Natural killer cell (primary cell): ENCODE results near the gene CLRN3. TPM values are rescaled to one million over a fixed set of nuclear protein-coding genes. Genes with fewer than 3 reads are reported as not detected.
A peak's percentile ranks its signal among the peaks of the same experiment; 100 is the strongest.

Experiments
- ATAC-seq, 3 donors: fragments of 150-1000 bp in 2 of 3; fragments of 200-7000 bp in 1 of 3; cut with Tn5 transposase; 1 replicate in 1 of 3; 2 replicates in 2 of 3; pipeline ENCODE4 v1.10.0; 2021; ENCODE audit warnings: mild to moderate bottlenecking in 2 of 3, moderate library complexity in 2 of 3
- DNase-seq, 2 donors: peaks; one replicate each; pipeline versions ENCODE4 v3.0.0 to v3.0.0-alpha.2; 2013 to 2021; ENCODE audit warnings: mixed read lengths in 1 of 2
- H3K27ac ChIP-seq: one replicate; pipeline ENCODE4 v1.5.1; 2013; ENCODE audit warnings: mild to moderate bottlenecking, low read length
- H3K27me3 ChIP-seq: one replicate; pipeline ENCODE4 v1.6.1; 2013; ENCODE audit warnings: low read length; ENCODE audit not compliant: control insufficient read depth, insufficient read depth
- H3K36me3 ChIP-seq: one replicate; pipeline ENCODE4 v1.6.1; 2013; ENCODE audit warnings: low read length; ENCODE audit not compliant: control insufficient read depth, insufficient read depth
- H3K4me1 ChIP-seq: one replicate; pipeline ENCODE4 v1.6.1; 2013; ENCODE audit warnings: low read length; ENCODE audit not compliant: control insufficient read depth, insufficient read depth
- H3K4me3 ChIP-seq: one replicate; pipeline ENCODE4 v1.5.1; 2013; ENCODE audit warnings: low read length
- H3K9me3 ChIP-seq: one replicate; pipeline ENCODE4 v1.6.1; 2013; ENCODE audit warnings: low read length; ENCODE audit not compliant: control insufficient read depth, insufficient read depth
- H3K27ac Mint-ChIP-seq, 2 donors: one replicate each; pipeline ENCODE4 v1.8.0; 2022; ENCODE audit warnings: mild to moderate bottlenecking in 2 of 2, mixed read lengths in 2 of 2, moderate library complexity in 1 of 2
- H3K27me3 Mint-ChIP-seq, 2 donors: one replicate each; pipeline ENCODE4 v1.8.0; 2022; ENCODE audit warnings: low read depth in 2 of 2, mixed read lengths in 2 of 2
- H3K36me3 Mint-ChIP-seq: one replicate; pipeline ENCODE4 v1.8.0; 2022; ENCODE audit warnings: mixed read lengths
- H3K4me1 Mint-ChIP-seq, 2 donors: one replicate each; pipeline ENCODE4 v1.8.0; 2022; ENCODE audit warnings: mixed read lengths in 2 of 2
- H3K4me3 Mint-ChIP-seq: one replicate; pipeline ENCODE4 v1.8.0; 2022; ENCODE audit warnings: mild to moderate bottlenecking, moderate library complexity, mixed read lengths
- H3K9me3 Mint-ChIP-seq, 2 donors: one replicate each; pipeline ENCODE4 v1.8.0; 2022; ENCODE audit warnings: mixed read lengths in 2 of 2
- CTCF ChIP-seq: fragments of 200-600 bp; IDR thresholded peaks from one replicate; pipeline ENCODE4 v1.8.0; 2022; ENCODE audit warnings: antibody characterized with exemption
- WGBS: methylation state at CpG from one replicate; pipeline ENCODE4 v1.1.7; 2013; ENCODE audit warnings: missing lambda C conversion rate; ENCODE audit not compliant: insufficient coverage; 5-methylcytosine and 5-hydroxymethylcytosine counted together
- intact Hi-C: fragments of 100-400 bp; cut with micrococcal nuclease; formaldehyde crosslinking; loops from one replicate; pipeline ENCODE4 v1.14.2; 2022
- total RNA-seq, 4 donors: library from RNA; stranded (reverse); fragments of 120-200 nt in 1 of 4; gene quantifications; one replicate each; pipeline versions ENCODE4 v1.2.3 to v1.2.4, GENCODE V29; 2013 to 2022

Gene CLRN3
- total RNA-seq, 3 donors from 2014 or later (not counting 1 experiment from before 2014, with no cell fraction given), result not detected

- no peak for TF ChIP-seq CTCF
- ATAC-seq (no peak), DNase-seq (no peak)
- intact Hi-C loops, result no loop called here
- Histone ChIP-seq H3K4me1 (peaks cover 10% of the 10 kb centered on the region), H3K9me3 (no peaks in the 10 kb centered on the region), H3K27ac (no peak overlapping the region), H3K27me3 (peaks cover 8% of the 10 kb centered on the region), H3K36me3 (no peaks in the 10 kb centered on the region), H3K4me3 (no peak overlapping the region)
- peaks cover 34 to 59% of the 10 kb centered on the region in 2 donors for H3K27me3 Mint-ChIP-seq
- no peaks in the 10 kb centered on the region for H3K36me3 Mint-ChIP-seq
- 88% methylated on average over 5 of the region's 5 CpGs for WGBS
- no peak overlapping the region for H3K4me3 Mint-ChIP-seq
- H3K27ac Mint-ChIP-seq, result no peak overlapping the region
- no peaks in the 10 kb centered on the region for H3K4me1 Mint-ChIP-seq
- H3K9me3 Mint-ChIP-seq, result no peaks in the 10 kb centered on the region
Measured at GRCh38 chr10:127903789-127904188, 11.0 kb upstream of the CLRN3 start.

- Mint-ChIP-seq H3K4me1 (no peaks in the 10 kb centered on the region), H3K4me3 (no peak overlapping the region), H3K27me3 (peaks cover 19 to 42% of the 10 kb centered on the region in 2 donors), H3K9me3 (no peaks in the 10 kb centered on the region), H3K36me3 (no peaks in the 10 kb centered on the region), H3K27ac (no peak overlapping the region)
- no peaks in the 10 kb centered on the region for H3K36me3 ChIP-seq
- no peak for TF ChIP-seq CTCF
- DNase-seq, result no peak
- 48% methylated on average over 3 of the region's 3 CpGs for WGBS
- no peaks in the 10 kb centered on the region for H3K4me1 ChIP-seq
- intact Hi-C loops, result no loop called here
- peak in 1 of 3 donors; percentile 41 for ATAC-seq
- no peaks in the 10 kb centered on the region for H3K9me3 ChIP-seq
- H3K27me3 ChIP-seq, result no peaks in the 10 kb centered on the region
- H3K4me3 ChIP-seq, result no peak overlapping the region
- no peak overlapping the region for H3K27ac ChIP-seq
Measured at GRCh38 chr10:127899766-127900387, 7.1 kb upstream of the CLRN3 start.

DNA sequence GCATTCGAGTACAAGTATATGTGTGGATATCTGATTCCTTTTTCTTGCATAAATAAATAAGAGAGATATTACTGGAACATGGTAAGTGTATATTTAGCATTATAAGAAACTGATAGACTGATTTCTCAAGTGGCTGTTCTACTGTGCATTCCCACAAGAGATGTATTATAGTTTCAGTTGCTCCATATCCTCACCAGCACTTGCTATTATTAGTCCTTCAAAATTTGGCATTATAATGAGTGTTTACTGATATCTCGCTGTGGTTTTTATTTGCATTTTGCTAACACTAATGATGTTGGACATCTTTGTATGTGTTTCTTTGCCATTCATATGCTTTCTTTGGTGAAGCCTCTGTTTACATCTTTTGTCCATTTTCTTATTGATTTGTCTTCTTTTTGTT, 4.4 kb upstream of the CLRN3 start:
- H3K4me3 Mint-ChIP-seq, result no peak overlapping the region
- intact Hi-C loops, result no loop called here
- 71% methylated on average over 1 of the region's 2 CpGs for WGBS

More for the DNA sequence above, 4.4 kb upstream of the CLRN3 start:
- Histone ChIP-seq H3K36me3 (no peaks in the 10 kb centered on the region), H3K9me3 (no peaks in the 10 kb centered on the region), H3K4me3 (no peak overlapping the region), H3K4me1 (no peaks in the 10 kb centered on the region), H3K27me3 (no peaks in the 10 kb centered on the region), H3K27ac (no peak overlapping the region)
- DNase-seq (no peak), ATAC-seq (no peak)
- Mint-ChIP-seq H3K9me3 (no peaks in the 10 kb centered on the region), H3K36me3 (no peaks in the 10 kb centered on the region), H3K4me1 (no peaks in the 10 kb centered on the region), H3K27me3 (peaks cover 14 to 36% of the 10 kb centered on the region in 2 donors), H3K27ac (no peak overlapping the region)
- TF ChIP-seq CTCF, result no peak
